Adrenal gland (tissue), 12 donors: ENCODE data around the gene TXNDC16. TPM values are rescaled to one million over a fixed set of nuclear protein-coding genes. Genes with fewer than 3 reads are reported as not detected.

Experiments used
- DNase-seq, 7 donors: peaks; one replicate each; pipeline ENCODE4 v3.0.0-alpha.2; 2019 to 2020
- H3K27ac ChIP-seq, 5 donors: fragments of 200-600 bp; sonication (generic) in 4 of 5; 1 replicate in 3 of 5; 2 replicates in 2 of 5; pipeline versions ENCODE4 v1.5.1 to v1.8.0; 2016 to 2020; ENCODE audit warnings: mild to moderate bottlenecking in 1 of 5
- H3K27me3 ChIP-seq: fragments of 200-600 bp; 2 replicates; pipeline ENCODE4 v1.8.0; 2021
- H3K36me3 ChIP-seq, 2 donors: fragments of 200-600 bp; replicated peaks in 1 of 2; 1 replicate in 1 of 2; 2 replicates in 1 of 2; pipeline versions ENCODE4 v1.5.1 to v1.8.0; 2018 to 2022
- H3K4me1 ChIP-seq, 2 donors: fragments of 200-600 bp; replicated peaks in 1 of 2; 1 replicate in 1 of 2; 2 replicates in 1 of 2; pipeline versions ENCODE4 v1.5.1 to v1.8.0; 2018 to 2021
- H3K4me3 ChIP-seq, 4 donors: fragments of 200-600 bp; sonication (generic) in 3 of 4; one replicate each; pipeline ENCODE4 v1.5.1; 2016 to 2018
- H3K9me3 ChIP-seq, 3 donors: fragments of 200-600 bp; sonication (generic) in 1 of 3; replicated peaks in 1 of 3; 1 replicate in 2 of 3; 2 replicates in 1 of 3; pipeline versions ENCODE4 v1.5.1 to v1.8.0; 2016 to 2021
- POLR2A ChIP-seq, 2 donors: fragments of 450-650 bp; IDR thresholded peaks; one replicate each; pipeline ENCODE4 v1.6.1; 2017; ENCODE audit warnings: antibody characterized with exemption in 2 of 2, mild to moderate bottlenecking in 2 of 2, moderate library complexity in 1 of 2
- WGBS, 4 donors: extraction: QIAGEN DNeasy Blood & Tissue Kit in 2 of 4; methylation state at CpG; one replicate each; pipeline versions ENCODE4 v1.1.5 to v1.1.7; 2013 to 2017; 5-methylcytosine and 5-hydroxymethylcytosine counted together
- intact Hi-C, 2 donors: fragments of 100-400 bp; cut with DNase I; formaldehyde crosslinking; loops; one replicate each; pipeline versions ENCODE4 v1.14.1 to v1.15.0; 2022 to 2023
- polyA plus RNA-seq, 3 donors: library from polyadenylated mRNA; stranded (reverse); fragments of 200-250 nt in 2 of 3; fragments of 350-450 nt in 1 of 3; fragmentation: Illumina TruSeq in 1 of 3; extraction: RNeasy Lipid Tissue Mini Kit (QIAGEN cat#74804) in 1 of 3; gene quantifications; one replicate each; pipeline ENCODE4 v1.2.3, GENCODE V29; 2013 to 2014
- total RNA-seq, 9 donors: library from RNA; depleted of rRNA in 4 of 9; stranded (reverse); fragments of >200 nt in 4 of 9; fragments of 120-200 nt in 1 of 9; fragmentation: NEBNext Ultra II Directional in 1 of 9; extraction: Animal tissue kit (Norgen Biotek cat#: 25700) in 1 of 9; gene quantifications; one replicate each; pipeline versions ENCODE4 v1.1.0 to v1.2.4, GENCODE V29; 2013 to 2023
- TF ChIP-seq, protein P1 (sequence below), 6 experiments: fragments of 450-650 bp in 4 of 6; fragments of 200-600 bp in 2 of 6; sonication (generic) in 1 of 6; IDR thresholded peaks; 1 replicate in 5 of 6; 2 replicates in 1 of 6; pipeline versions ENCODE4 v1.5.1 to v1.8.0; 2016 to 2021; ENCODE audit warnings: antibody characterized with exemption in 6 of 6, mild to moderate bottlenecking in 2 of 6, moderate library complexity in 1 of 6
- donor health status: healthy with polysubstance abuse.
- donor health status: Bipolar disorder and iron deficiency.
- donor health status: DM: yes; HTN: yes; CAD: no.
- donor health status: DM: no; HTN: no; CAD: no.
- donor health status: DM: no; HTN: no; CAD: no.
- donor health status: DM: yes; HTN: yes; CAD: no.

The TXNDC16 gene
- total and polyA plus RNA-seq, 12 donors, result 1.3 to 7.2 (median 5.6) TPM

- Histone ChIP-seq H3K27ac (no peak overlapping the region), H3K9me3 (no peaks in the 10 kb centered on the region), H3K36me3 (no peaks in the 10 kb centered on the region), H3K27me3 (no peaks in the 10 kb centered on the region), H3K4me3 (no peak overlapping the region), H3K4me1 (no peaks in the 10 kb centered on the region)
- intact Hi-C loops, result no loop called here
- WGBS, 4 donors, result 84 to 90% (median 86%) methylated on average over 4 of the region's 4 CpGs
- TF ChIP-seq POLR2A (IDR thresholded peaks at IDR 0.05), result no peak
- TF ChIP-seq, protein P1, sequence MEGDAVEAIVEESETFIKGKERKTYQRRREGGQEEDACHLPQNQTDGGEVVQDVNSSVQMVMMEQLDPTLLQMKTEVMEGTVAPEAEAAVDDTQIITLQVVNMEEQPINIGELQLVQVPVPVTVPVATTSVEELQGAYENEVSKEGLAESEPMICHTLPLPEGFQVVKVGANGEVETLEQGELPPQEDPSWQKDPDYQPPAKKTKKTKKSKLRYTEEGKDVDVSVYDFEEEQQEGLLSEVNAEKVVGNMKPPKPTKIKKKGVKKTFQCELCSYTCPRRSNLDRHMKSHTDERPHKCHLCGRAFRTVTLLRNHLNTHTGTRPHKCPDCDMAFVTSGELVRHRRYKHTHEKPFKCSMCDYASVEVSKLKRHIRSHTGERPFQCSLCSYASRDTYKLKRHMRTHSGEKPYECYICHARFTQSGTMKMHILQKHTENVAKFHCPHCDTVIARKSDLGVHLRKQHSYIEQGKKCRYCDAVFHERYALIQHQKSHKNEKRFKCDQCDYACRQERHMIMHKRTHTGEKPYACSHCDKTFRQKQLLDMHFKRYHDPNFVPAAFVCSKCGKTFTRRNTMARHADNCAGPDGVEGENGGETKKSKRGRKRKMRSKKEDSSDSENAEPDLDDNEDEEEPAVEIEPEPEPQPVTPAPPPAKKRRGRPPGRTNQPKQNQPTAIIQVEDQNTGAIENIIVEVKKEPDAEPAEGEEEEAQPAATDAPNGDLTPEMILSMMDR (IDR thresholded peaks at IDR 0.05), result no peak
- no peak for DNase-seq
These were observed 88.1 kb downstream of the TXNDC16 start for GRCh38 chr14:52464175-52464574.

GRCh38 chr14:52463375-52463774 lies 88.9 kb downstream of the TXNDC16 start:
- H3K9me3 ChIP-seq, result no peaks in the 10 kb centered on the region
- no peak for TF ChIP-seq POLR2A (IDR thresholded peaks at IDR 0.05)
- TF ChIP-seq, protein P1 (IDR thresholded peaks at IDR 0.05), result no peak
- no peak for DNase-seq
- intact Hi-C loops, result no loop called here
- no peak overlapping the region for H3K4me3 ChIP-seq
- no peak overlapping the region for H3K27ac ChIP-seq
- no peaks in the 10 kb centered on the region for H3K4me1 ChIP-seq
- no peaks in the 10 kb centered on the region for H3K27me3 ChIP-seq
- WGBS, 4 donors, result 97 to 99% (median 98%) methylated on average over 3 of the region's 3 CpGs
- H3K36me3 ChIP-seq, result no peaks in the 10 kb centered on the region

- 100% methylated on average over 1 of the region's 1 CpG; no CpG with 5 or more reads in 1 of the 4 donors for WGBS, 4 donors
- no peaks in the 10 kb centered on the region for H3K27me3 ChIP-seq
- H3K27ac ChIP-seq, result no peak overlapping the region
- DNase-seq, result no peak
- H3K36me3 ChIP-seq, result no peaks in the 10 kb centered on the region
- no peaks in the 10 kb centered on the region for H3K9me3 ChIP-seq
- no peak overlapping the region for H3K4me3 ChIP-seq
- intact Hi-C loops, result no loop called here
- H3K4me1 ChIP-seq, result no peaks in the 10 kb centered on the region
- no peak for TF ChIP-seq POLR2A (IDR thresholded peaks at IDR 0.05)
- TF ChIP-seq, protein P1 (IDR thresholded peaks at IDR 0.05), result no peak
These were observed 90.6 kb downstream of the TXNDC16 start for GRCh38 chr14:52461721-52462120.

- no peak for TF ChIP-seq POLR2A (IDR thresholded peaks at IDR 0.05)
- TF ChIP-seq, protein P1 (IDR thresholded peaks at IDR 0.05), result no peak
- no peaks in the 10 kb centered on the region for H3K36me3 ChIP-seq
- WGBS, 4 donors, result 95 to 100% (median 96%) methylated on average over 1 of the region's 1 CpG
- no peaks in the 10 kb centered on the region for H3K27me3 ChIP-seq
- no peaks in the 10 kb centered on the region for H3K9me3 ChIP-seq
- DNase-seq, result no peak
- no peak overlapping the region for H3K27ac ChIP-seq
- no peaks in the 10 kb centered on the region for H3K4me1 ChIP-seq
- intact Hi-C loops, result no loop called here
- H3K4me3 ChIP-seq, result no peak overlapping the region
These were observed 93.6 kb downstream of the TXNDC16 start for GRCh38 chr14:52458721-52459085.
